GM12875 (cell line): ENCODE data around the gene MKLN1.

Experiments used
- H3K4me3 ChIP-seq: one replicate; pipeline ENCODE4 v1.5.1; 2011; ENCODE audit warnings: low read depth, low read length, control low read depth
- TF ChIP-seq, protein P1 (sequence below): IDR thresholded peaks from 2 replicates; pipeline ENCODE4 v1.5.1; 2011; ENCODE audit warnings: low read depth, mild to moderate bottlenecking, control low read depth, inconsistent platforms, low read length, moderate library complexity, borderline replicate concordance; ENCODE audit not compliant: insufficient read depth

Gene MKLN1

DNA sequence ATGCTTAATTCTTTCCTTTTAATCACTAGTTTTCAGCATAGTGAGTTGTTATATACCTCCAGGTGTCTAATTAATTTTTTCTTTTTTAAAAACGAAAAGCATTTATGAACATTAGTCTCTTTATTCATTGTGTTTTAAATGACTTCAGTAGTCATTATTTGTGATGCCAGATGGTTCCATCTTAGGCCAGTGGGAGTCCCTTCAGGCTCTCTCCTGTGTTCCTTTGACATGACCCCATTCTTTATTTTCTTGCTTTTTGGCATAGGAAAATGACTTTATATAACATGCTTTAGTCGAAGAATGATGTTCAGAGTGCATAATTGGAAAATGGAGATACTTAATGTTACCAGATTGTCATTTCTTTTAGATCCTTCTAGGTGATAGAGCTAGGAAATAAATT, 24.4 kb downstream of the MKLN1 start:
- no peak overlapping the region for H3K4me3 ChIP-seq
- TF ChIP-seq, protein P1, sequence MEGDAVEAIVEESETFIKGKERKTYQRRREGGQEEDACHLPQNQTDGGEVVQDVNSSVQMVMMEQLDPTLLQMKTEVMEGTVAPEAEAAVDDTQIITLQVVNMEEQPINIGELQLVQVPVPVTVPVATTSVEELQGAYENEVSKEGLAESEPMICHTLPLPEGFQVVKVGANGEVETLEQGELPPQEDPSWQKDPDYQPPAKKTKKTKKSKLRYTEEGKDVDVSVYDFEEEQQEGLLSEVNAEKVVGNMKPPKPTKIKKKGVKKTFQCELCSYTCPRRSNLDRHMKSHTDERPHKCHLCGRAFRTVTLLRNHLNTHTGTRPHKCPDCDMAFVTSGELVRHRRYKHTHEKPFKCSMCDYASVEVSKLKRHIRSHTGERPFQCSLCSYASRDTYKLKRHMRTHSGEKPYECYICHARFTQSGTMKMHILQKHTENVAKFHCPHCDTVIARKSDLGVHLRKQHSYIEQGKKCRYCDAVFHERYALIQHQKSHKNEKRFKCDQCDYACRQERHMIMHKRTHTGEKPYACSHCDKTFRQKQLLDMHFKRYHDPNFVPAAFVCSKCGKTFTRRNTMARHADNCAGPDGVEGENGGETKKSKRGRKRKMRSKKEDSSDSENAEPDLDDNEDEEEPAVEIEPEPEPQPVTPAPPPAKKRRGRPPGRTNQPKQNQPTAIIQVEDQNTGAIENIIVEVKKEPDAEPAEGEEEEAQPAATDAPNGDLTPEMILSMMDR = no peak

DNA sequence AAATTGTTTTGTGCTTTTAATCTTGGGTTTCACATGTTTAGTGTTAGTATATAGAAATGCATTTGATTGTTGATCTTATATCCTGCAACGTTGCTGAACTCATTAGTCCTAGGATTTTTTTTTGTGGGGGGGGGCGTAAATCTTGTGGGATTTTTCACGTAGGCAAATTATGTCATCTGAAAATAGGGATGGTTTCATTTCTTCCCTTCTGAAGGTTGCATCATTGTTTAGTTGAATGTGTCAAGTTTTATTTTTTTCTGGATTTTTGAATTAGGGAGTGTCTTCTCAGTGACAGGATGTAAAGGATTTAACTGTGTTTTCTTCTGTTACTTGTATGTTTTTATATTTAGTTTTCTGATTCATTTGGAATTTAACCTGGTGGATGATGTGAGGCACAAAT, 26.7 kb downstream of the MKLN1 start:
- H3K4me3 ChIP-seq = no peak overlapping the region
- TF ChIP-seq, protein P1 = no peak

DNA sequence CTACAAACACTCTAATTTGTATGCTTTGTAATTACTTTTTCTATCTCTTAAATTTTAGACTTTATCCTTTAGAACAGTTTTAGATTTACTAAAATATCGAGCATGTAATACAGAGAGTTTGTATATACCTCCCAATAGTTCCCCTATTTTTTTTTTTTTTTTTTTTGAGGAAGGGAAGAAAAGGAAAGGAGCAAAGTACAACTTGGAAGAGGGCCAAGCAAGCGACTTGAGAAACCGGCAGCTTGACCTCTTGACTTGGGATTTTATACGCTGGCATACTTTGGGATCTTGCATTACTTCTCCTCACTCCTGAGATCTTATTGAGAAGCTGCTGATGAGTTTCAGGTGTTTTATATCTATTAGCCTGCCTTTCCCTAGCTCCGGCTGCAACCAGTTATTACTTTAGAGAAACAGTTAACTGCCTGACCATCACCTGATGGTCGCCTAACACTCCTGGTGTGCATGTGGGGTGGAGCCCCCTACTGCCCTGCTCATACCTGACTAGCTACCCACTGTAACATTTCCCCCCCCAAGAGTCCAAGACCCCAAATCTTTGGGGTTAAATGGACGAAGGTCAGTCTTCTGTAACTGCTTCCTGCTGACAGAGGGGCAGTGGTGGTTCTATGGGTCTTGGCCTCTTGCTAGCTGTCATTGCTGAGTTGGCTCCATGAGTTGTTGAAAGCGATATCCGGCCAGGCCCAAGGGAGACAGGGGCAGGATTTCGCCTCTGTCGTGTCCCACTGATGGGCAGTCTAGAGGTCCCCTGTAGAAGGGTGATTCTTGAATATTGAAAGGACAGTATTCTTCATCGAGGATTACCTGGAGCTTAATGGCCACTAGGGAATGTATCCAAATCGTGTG, 28.5 kb downstream of the MKLN1 start:
- no peak overlapping the region for H3K4me3 ChIP-seq

DNA sequence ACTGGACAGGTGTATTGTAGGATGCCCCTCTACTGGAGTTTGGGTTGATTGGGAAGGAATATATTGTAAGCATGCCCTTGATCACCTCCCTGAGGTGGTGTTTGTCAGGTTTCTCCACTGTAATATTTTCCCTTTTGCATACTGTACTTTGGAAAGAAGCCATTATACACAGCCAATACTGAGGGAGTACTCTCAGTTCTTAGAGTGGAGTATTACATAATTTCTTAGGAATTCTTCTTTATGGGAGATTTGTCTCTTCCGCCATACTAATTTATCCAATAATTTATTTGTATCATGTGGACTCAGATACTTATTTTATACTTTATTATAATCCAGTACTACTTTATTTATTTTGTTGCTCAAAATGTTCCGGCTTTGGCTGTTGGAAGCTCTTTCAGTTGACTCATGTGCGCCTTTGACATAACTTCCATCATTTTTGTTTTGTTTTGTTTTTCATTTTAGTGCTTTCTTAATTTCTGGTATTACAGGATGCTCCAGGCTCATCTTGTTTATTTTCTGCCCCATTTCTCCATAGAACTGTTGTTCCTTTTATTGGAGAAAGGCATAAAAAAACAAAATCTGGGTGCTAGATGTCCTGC, 29.7 kb downstream of the MKLN1 start:
- TF ChIP-seq, protein P1 = no peak
- H3K4me3 ChIP-seq = no peak overlapping the region

More for the DNA sequence above, 28.5 kb downstream of the MKLN1 start:
- TF ChIP-seq, protein P1 = no peak

DNA sequence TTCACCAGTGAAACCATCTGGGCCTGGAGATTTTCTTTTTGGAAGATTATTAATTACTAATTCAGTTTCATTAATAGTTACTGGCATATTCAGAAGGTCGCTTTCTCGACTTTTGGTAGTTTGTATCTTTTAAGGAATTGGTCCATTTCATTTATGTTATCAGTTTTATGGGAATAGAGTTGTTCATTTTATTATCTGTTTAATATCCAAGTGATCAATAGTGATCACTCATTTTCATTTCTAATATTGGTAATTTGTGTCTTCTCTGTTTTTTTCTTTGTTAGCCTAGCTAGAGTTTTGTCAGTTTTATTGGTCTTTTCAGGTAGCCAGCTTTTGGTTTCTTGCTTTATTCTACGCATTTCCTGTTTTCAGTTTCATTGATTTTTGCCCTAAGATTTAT, 31.0 kb downstream of the MKLN1 start:
- H3K4me3 ChIP-seq = no peak overlapping the region

DNA sequence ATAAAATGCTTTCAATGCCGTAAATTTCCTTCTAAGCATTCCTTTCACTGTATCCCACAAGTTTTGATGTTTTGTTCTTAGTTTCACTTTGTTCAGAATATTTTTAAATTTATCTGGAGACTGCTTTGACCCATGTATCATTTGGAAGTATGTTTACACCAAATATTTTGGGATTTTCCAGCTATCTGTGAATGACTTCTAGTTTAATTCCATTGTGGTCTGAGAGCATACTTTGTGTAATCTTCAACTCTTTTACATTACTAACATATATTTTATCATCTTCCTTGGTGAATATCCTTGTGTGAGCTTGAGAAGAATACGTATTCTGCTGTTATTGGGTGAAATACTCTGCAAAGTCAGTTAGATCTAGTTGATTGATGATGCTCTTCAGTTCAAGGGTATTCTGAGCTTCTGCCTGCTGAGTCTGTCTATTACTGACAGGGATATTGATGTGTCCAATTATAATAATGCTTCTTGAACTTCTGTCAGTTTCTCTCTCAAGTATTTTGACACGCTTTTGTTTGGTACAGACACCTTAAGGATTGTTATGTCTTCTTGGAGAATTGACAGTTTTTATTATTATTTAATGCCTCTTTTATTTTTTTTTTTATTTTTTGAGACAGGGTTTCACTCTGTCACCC, 31.6 kb downstream of the MKLN1 start:
- TF ChIP-seq, protein P1 = no peak
- H3K4me3 ChIP-seq = no peak overlapping the region

More for the DNA sequence above, 31.0 kb downstream of the MKLN1 start:
- TF ChIP-seq, protein P1 = no peak

DNA sequence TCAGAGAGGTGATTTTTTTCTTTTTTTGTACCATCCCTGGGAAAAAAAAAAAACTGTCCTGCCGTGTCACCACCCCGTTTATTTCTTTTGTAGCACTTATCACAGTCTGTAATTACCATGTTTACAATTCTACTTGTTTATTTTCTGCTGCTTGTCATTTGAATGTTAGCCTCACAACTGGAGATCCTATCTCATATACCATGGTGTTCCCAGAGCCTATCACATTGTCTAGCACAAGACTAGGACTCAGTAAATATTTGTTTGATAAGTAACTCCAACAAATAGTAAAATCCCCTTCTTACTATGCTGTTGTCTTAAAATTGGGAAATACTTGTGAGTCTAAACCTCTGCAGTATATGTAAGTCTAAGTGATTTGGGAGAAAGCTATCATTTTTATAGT, 36.0 kb downstream of the MKLN1 start:
- TF ChIP-seq, protein P1 = no peak
- H3K4me3 ChIP-seq = no peak overlapping the region
